NCI-H1417 (cell line): ENCODE data around the gene ESRRB.

Source experiments
- DNase-seq, 3 experiments: peaks; one replicate each; lab custom pipeline; 2025; lab: John Stamatoyannopoulos, UW

The ESRRB gene

GRCh38 chr14:76352639-76353281 lies 23.2 kb upstream of the ESRRB start:
- DNase-seq, result peak; percentile 33 to 75 (median 65)

GRCh38 chr14:76354310-76354709 lies 21.6 kb upstream of the ESRRB start:
- DNase-seq, result no peak

GRCh38 chr14:76355771-76356170 lies 20.2 kb upstream of the ESRRB start:
- no peak for DNase-seq

- DNase-seq, result peak in 2 of 3 experiments; percentile 61 to 91
These were observed 4.9 kb upstream of the ESRRB start for GRCh38 chr14:76371066-76371465.

GRCh38 chr14:76373456-76373855 lies 2.5 kb upstream of the ESRRB start:
- no peak for DNase-seq

- DNase-seq, result peak in 1 of 3 experiments; percentile 59
These were observed 453 bp upstream of the ESRRB start for GRCh38 chr14:76375484-76375883.

GRCh38 chr14:76376409-76376877 lies 506 bp downstream of the ESRRB start:
- peak in 1 of 3 experiments; percentile 42 for DNase-seq

- peak in 2 of 3 experiments; percentile 45 to 58 for DNase-seq
These were observed 1.2 kb downstream of the ESRRB start for GRCh38 chr14:76376878-76377734.

GRCh38 chr14:76377735-76378074 lies 1.8 kb downstream of the ESRRB start:
- DNase-seq, result no peak

- no peak for DNase-seq
These were observed 5.1 kb downstream of the ESRRB start for GRCh38 chr14:76380991-76381390.

GRCh38 chr14:76381817-76382494 lies 6.0 kb downstream of the ESRRB start:
- DNase-seq, result no peak

GRCh38 chr14:76382495-76382832 lies 6.5 kb downstream of the ESRRB start:
- no peak for DNase-seq

- no peak for DNase-seq
These were observed 9.5 kb downstream of the ESRRB start for GRCh38 chr14:76385435-76385834.

GRCh38 chr14:76386944-76387782 lies 11.2 kb downstream of the ESRRB start:
- peak; percentile 70 to 88 (median 85) for DNase-seq

- no peak for DNase-seq
These were observed 13.9 kb downstream of the ESRRB start for GRCh38 chr14:76389841-76390240.

GRCh38 chr14:76390621-76391020 lies 14.7 kb downstream of the ESRRB start:
- DNase-seq, result no peak

- DNase-seq, result peak in 1 of 3 experiments; percentile 28
These were observed 16.2 kb downstream of the ESRRB start for GRCh38 chr14:76391981-76392690.

GRCh38 chr14:76394569-76394968 lies 18.6 kb downstream of the ESRRB start:
- no peak for DNase-seq

- DNase-seq, result no peak
These were observed 19.2 kb downstream of the ESRRB start for GRCh38 chr14:76395161-76395560.

- no peak for DNase-seq
These were observed 20.8 kb downstream of the ESRRB start for GRCh38 chr14:76396714-76397187.

GRCh38 chr14:76405627-76406026 lies 29.7 kb downstream of the ESRRB start:
- DNase-seq, result peak in 1 of 3 experiments; percentile 67
